ENCODE data around the gene KHDC4. TPM values are rescaled to one million over a fixed set of nuclear protein-coding genes. Genes with fewer than 3 reads are reported as not detected.
"Not testable (repeated sequence)": the region's sequence is repeated elsewhere in the genome, so short reads cannot be mapped to it uniquely, and the experiment has no call there.

Gene KHDC4
- total RNA-seq, 1 donor, result 37.3 TPM

GRCh38 chr1:155931332-155932038 lies 2.7 kb downstream of the KHDC4 start:
- H3K27ac ChIP-seq (ENCODE audit: low read depth, low read length), result peak overlapping the region; percentile 66
- TF ChIP-seq CTCF (IDR thresholded peaks at IDR 0.05; ENCODE audit: extremely low read depth, low read depth, low read length), result no peak

GRCh38 chr1:155930725-155931124 lies 3.5 kb downstream of the KHDC4 start:
- H3K79me2 ChIP-seq (ENCODE audit: insufficient read depth, low read length), result peaks cover 69% of the 10 kb centered on the region
- H3K36me3 ChIP-seq (ENCODE audit: insufficient read depth, low read length), result peaks cover 71% of the 10 kb centered on the region
- peak overlapping the region; percentile 51 for H3K4me3 ChIP-seq (ENCODE audit: insufficient read depth, low read length)
- H3K27me3 ChIP-seq (ENCODE audit: insufficient read depth, low read length); H2AFZ ChIP-seq (ENCODE audit: low read length); DNase-seq (ENCODE audit: insufficient read length, low spot score, missing footprints); H3K9me3 ChIP-seq (ENCODE audit: low read depth, low read length): not testable (repeated sequence)
- peak overlapping the region; percentile 66 for H3K27ac ChIP-seq (ENCODE audit: low read depth, low read length)
- H3K4me1 ChIP-seq (ENCODE audit: insufficient read depth, low read length), result peaks cover 30% of the 10 kb centered on the region
- peaks cover 30% of the 10 kb centered on the region for H4K20me1 ChIP-seq (ENCODE audit: insufficient read depth, low read length)
- H3K4me2 ChIP-seq (ENCODE audit: insufficient read depth, low read length), result peak overlapping the region; percentile 83

More at GRCh38 chr1:155931332-155932038, 2.7 kb downstream of the KHDC4 start:
- no peaks in the 10 kb centered on the region for H3K27me3 ChIP-seq (ENCODE audit: insufficient read depth, low read length)
- peak overlapping the region; percentile 83 for H3K4me2 ChIP-seq (ENCODE audit: insufficient read depth, low read length)
- peaks cover 30% of the 10 kb centered on the region for H3K4me1 ChIP-seq (ENCODE audit: insufficient read depth, low read length)
- no peaks in the 10 kb centered on the region for H3K9me3 ChIP-seq (ENCODE audit: low read depth, low read length)
- H3K36me3 ChIP-seq (ENCODE audit: insufficient read depth, low read length), result peaks cover 63% of the 10 kb centered on the region
- peaks cover 30% of the 10 kb centered on the region for H4K20me1 ChIP-seq (ENCODE audit: insufficient read depth, low read length)
- no peak overlapping the region for H2AFZ ChIP-seq (ENCODE audit: low read length)
- peak overlapping the region; percentile 51 for H3K4me3 ChIP-seq (ENCODE audit: insufficient read depth, low read length)
- H3K79me2 ChIP-seq (ENCODE audit: insufficient read depth, low read length), result peaks cover 68% of the 10 kb centered on the region
- DNase-seq (ENCODE audit: insufficient read length, low spot score, missing footprints), result peak; percentile 30

GRCh38 chr1:155929057-155929456 lies 5.2 kb downstream of the KHDC4 start:
- Histone ChIP-seq H3K36me3 (ENCODE audit: insufficient read depth, low read length) (peaks cover 84% of the 10 kb centered on the region), H3K27me3 (ENCODE audit: insufficient read depth, low read length) (no peaks in the 10 kb centered on the region)

GRCh38 chr1:155925506-155925905 lies 8.7 kb downstream of the KHDC4 start:
- H3K4me1 ChIP-seq (ENCODE audit: insufficient read depth, low read length), result peaks cover 9% of the 10 kb centered on the region
- no peaks in the 10 kb centered on the region for H3K9me3 ChIP-seq (ENCODE audit: low read depth, low read length)
- H3K4me2 ChIP-seq (ENCODE audit: insufficient read depth, low read length), result no peak overlapping the region
- no peaks in the 10 kb centered on the region for H3K27me3 ChIP-seq (ENCODE audit: insufficient read depth, low read length)
- DNase-seq (ENCODE audit: insufficient read length, low spot score, missing footprints), result no peak
- H3K4me3 ChIP-seq (ENCODE audit: insufficient read depth, low read length), result no peak overlapping the region
- peaks cover 94% of the 10 kb centered on the region for H3K36me3 ChIP-seq (ENCODE audit: insufficient read depth, low read length)
- H3K27ac ChIP-seq (ENCODE audit: low read depth, low read length), result no peak overlapping the region
- no peak overlapping the region for H2AFZ ChIP-seq (ENCODE audit: low read length)
- peaks cover 24% of the 10 kb centered on the region for H4K20me1 ChIP-seq (ENCODE audit: insufficient read depth, low read length)
- peaks cover 57% of the 10 kb centered on the region for H3K79me2 ChIP-seq (ENCODE audit: insufficient read depth, low read length)
- TF ChIP-seq CTCF (IDR thresholded peaks at IDR 0.05; ENCODE audit: extremely low read depth, low read depth, low read length), result no peak

More at GRCh38 chr1:155929057-155929456, 5.2 kb downstream of the KHDC4 start:
- Histone ChIP-seq H3K4me1 (ENCODE audit: insufficient read depth, low read length) (peaks cover 30% of the 10 kb centered on the region), H4K20me1 (ENCODE audit: insufficient read depth, low read length) (peaks cover 30% of the 10 kb centered on the region), H2AFZ (ENCODE audit: low read length) (no peak overlapping the region), H3K9me3 (ENCODE audit: low read depth, low read length) (no peaks in the 10 kb centered on the region), H3K4me3 (ENCODE audit: insufficient read depth, low read length) (no peak overlapping the region), H3K4me2 (ENCODE audit: insufficient read depth, low read length) (no peak overlapping the region), H3K27ac (ENCODE audit: low read depth, low read length) (no peak overlapping the region), H3K79me2 (ENCODE audit: insufficient read depth, low read length) (peaks cover 70% of the 10 kb centered on the region)
- no peak for TF ChIP-seq CTCF (IDR thresholded peaks at IDR 0.05; ENCODE audit: extremely low read depth, low read depth, low read length)
- peak; percentile 31 for DNase-seq (ENCODE audit: insufficient read length, low spot score, missing footprints)
